ENCODE measurements around the gene TLR3. TPM values are rescaled to one million over a fixed set of nuclear protein-coding genes. Genes with fewer than 3 reads are reported as not detected.

Gene TLR3
- total and polyA plus RNA-seq, 4 experiments from 2014 or later: 2.1 to 4.1 (median 2.6) TPM

Other genes starting within 250 kb of the TLR3 start
- under 1 TPM; 0.58 to 0.76 TPM for gene FAM149A, start 35.5 kb downstream of the TLR3 start, total RNA-seq
- not detected for gene FAM149A, start 35.5 kb downstream of the TLR3 start, polyA plus RNA-seq
- 10 to 100 TPM; 41.9 to 45.5 TPM for gene CYP4V2, start 122.4 kb downstream of the TLR3 start, total RNA-seq
- gene CYP4V2, start 122.4 kb downstream of the TLR3 start, polyA plus RNA-seq: 10 to 100 TPM; 25.3 to 40.9 TPM
- gene KLKB1, start 158.4 kb downstream of the TLR3 start, total RNA-seq: 1 to 10 TPM; 1.2 to 1.4 TPM
- not detected for gene KLKB1, start 158.4 kb downstream of the TLR3 start, polyA plus RNA-seq
- gene F11, start 197.0 kb downstream of the TLR3 start, total RNA-seq: not detected
- not detected for gene F11, start 197.0 kb downstream of the TLR3 start, polyA plus RNA-seq